GM13977 (cell line): ENCODE data around the gene INTS3.
"Not testable (repeated sequence)": the region's sequence is repeated elsewhere in the genome, so short reads cannot be mapped to it uniquely, and the experiment has no call there.

Source experiments
- DNase-seq: peaks from one replicate; pipeline ENCODE4 v3.0.0; 2012; ENCODE audit warnings: low spot score
- in situ Hi-C: fragments of 300-500 bp; cut with MboI; formaldehyde crosslinking; loops from one replicate; pipeline ENCODE4 v1.12.0; 2022; ENCODE audit warnings: low sequenced_read_pairs, low pct_unique_long_range_greater_than_20kb, mixed read lengths, inconsistent platforms; ENCODE audit not compliant: unreplicated experiment
- TF ChIP-seq, protein P1 (sequence below): IDR thresholded peaks from 2 replicates; pipeline ENCODE4 v1.5.1; 2012; ENCODE audit warnings: mild to moderate bottlenecking, control low read depth; ENCODE audit not compliant: insufficient read depth; ENCODE audit errors: extremely low read depth, missing control alignments

INTS3 gene

DNA sequence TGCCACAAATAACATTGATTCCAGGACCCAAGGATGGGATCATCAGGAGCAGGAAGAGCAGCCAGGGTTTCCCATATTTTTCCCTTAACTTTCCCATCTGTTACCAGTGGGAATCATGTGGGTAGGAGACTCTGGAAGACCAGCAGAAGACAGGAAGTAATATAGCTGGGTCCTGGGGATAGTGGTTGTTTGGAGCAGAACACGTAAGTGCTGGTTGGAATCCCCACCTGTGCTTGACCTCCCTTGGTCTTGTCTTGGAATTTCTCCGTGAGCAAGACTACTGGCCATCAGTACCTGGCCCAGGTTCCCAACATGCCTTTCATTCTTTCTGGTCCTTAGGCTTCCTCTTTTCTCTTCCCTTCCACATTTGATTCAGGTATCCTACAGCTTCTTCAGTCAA, 26.4 kb downstream of the INTS3 start:
- no peak for DNase-seq
- TF ChIP-seq, protein P1, sequence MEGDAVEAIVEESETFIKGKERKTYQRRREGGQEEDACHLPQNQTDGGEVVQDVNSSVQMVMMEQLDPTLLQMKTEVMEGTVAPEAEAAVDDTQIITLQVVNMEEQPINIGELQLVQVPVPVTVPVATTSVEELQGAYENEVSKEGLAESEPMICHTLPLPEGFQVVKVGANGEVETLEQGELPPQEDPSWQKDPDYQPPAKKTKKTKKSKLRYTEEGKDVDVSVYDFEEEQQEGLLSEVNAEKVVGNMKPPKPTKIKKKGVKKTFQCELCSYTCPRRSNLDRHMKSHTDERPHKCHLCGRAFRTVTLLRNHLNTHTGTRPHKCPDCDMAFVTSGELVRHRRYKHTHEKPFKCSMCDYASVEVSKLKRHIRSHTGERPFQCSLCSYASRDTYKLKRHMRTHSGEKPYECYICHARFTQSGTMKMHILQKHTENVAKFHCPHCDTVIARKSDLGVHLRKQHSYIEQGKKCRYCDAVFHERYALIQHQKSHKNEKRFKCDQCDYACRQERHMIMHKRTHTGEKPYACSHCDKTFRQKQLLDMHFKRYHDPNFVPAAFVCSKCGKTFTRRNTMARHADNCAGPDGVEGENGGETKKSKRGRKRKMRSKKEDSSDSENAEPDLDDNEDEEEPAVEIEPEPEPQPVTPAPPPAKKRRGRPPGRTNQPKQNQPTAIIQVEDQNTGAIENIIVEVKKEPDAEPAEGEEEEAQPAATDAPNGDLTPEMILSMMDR: no peak
- in situ Hi-C loops: no loop called here

GRCh38 chr1:153760440-153760839, 32.6 kb downstream of the INTS3 start:
- TF ChIP-seq, protein P1: no peak
- DNase-seq: no peak
- in situ Hi-C loops: no loop called here

- TF ChIP-seq, protein P1: no peak
- in situ Hi-C loops: no loop called here
- no peak for DNase-seq
Observed at GRCh38 chr1:153763365-153764225, 35.7 kb downstream of the INTS3 start.

DNA sequence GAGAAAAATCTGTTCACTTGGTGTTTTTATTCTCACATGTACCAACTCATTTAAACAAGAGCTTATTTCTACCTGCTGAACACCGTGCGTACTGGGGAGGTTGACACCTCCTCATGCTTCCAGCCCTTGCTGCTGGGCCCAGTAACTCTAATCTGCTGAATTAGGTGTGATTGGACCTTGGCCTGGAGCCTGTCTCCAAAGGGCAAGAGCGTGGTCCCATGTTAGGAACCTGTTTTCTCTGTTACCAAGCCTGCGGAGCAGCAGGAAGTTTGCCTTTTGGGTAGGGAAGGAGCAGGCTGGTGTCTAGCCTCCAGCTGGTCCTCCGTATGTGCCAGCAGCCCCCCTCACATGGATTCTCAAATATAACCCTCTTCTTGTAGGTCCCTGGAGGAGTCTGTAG, 36.5 kb downstream of the INTS3 start:
- TF ChIP-seq, protein P1: no peak
- in situ Hi-C loops: no loop called here
- DNase-seq: no peak

DNA sequence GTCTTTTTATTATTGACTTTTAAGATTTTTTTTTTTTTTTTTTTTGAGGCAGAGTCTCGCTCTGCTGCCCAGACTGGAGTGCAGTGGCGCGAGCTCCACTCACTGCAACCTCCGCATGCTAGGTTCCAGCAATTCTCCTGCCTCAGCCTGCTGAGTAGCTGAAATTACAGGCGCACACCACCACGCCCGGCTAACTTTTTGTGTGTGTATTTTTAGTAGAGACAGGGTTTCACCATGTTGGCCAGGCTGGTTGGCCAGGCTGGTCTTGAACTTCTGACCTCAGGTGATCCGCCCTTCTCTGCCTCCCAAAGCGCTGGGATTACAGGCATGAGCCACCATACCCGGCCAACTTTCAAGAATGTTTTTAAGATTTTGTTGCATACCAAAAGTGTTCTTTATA, 38.8 kb downstream of the INTS3 start:
- DNase-seq, in situ Hi-C loops: not testable (repeated sequence)

- no peak for DNase-seq
- in situ Hi-C loops: no loop called here
Observed at GRCh38 chr1:153767519-153767918, 39.7 kb downstream of the INTS3 start.

More at GRCh38 chr1:153767519-153767918, 39.7 kb downstream of the INTS3 start:
- TF ChIP-seq, protein P1: no peak
